IPS-11a (cell line): ENCODE measurements around the gene ACTL7B.
"Not testable (repeated sequence)": the region's sequence is repeated elsewhere in the genome, so short reads cannot be mapped to it uniquely, and the experiment has no call there.

Source experiments
- H3K4me3 ChIP-seq: one replicate; pipeline ENCODE4 v1.5.1; 2013; ENCODE audit warnings: low read depth, low read length, control low read depth

Gene ACTL7B, protein sequence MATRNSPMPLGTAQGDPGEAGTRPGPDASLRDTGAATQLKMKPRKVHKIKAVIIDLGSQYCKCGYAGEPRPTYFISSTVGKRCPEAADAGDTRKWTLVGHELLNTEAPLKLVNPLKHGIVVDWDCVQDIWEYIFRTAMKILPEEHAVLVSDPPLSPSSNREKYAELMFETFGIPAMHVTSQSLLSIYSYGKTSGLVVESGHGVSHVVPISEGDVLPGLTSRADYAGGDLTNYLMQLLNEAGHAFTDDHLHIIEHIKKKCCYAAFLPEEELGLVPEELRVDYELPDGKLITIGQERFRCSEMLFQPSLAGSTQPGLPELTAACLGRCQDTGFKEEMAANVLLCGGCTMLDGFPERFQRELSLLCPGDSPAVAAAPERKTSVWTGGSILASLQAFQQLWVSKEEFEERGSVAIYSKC

DNA sequence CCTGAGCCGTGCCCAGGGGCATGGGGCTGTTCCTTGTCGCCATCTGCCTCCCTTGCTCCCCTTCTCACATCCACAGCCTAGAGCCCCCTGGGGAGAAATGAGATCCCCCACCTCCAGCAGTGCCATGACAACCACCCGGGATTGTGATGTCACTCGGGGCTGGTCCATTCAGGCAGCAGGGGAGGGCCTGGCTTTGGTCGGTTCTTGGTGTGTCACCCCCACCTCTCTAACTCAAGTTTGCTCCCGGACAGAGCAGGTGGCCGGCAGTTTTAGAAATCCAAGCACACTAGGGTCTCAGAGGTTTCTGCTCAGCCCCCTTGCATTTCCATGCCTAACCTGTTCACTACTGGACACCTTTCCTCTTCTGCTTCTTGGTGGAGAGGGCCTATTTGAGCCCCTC lies at the start of gene ACTL7B:
Gene ACTL7B (minus strand): TSS at position 99 of the 400 bp plus-strand sequence. CDS start 56 bp downstream, at position 43.
- H3K4me3 ChIP-seq = no peak within 1 kb of the TSS

DNA sequence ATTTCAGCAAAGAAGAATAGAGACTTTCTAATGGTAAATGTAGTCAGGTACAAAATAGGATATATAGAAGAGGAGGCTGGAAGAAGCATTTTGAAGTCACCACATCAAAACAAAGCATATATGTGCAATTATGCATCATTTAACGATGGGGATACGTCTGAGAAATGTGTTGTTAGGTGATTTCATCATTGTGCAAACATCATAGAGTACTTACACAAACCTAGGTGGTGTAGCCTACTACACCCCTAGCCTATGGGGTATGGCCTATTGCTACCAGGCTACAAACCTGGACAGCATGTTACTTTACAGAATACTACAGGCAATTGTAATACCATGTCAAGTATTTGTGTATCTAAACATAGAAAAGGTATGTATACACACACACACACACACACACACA lies 49.7 kb upstream of the ACTL7B start:
- H3K4me3 ChIP-seq = no peak overlapping the region

DNA sequence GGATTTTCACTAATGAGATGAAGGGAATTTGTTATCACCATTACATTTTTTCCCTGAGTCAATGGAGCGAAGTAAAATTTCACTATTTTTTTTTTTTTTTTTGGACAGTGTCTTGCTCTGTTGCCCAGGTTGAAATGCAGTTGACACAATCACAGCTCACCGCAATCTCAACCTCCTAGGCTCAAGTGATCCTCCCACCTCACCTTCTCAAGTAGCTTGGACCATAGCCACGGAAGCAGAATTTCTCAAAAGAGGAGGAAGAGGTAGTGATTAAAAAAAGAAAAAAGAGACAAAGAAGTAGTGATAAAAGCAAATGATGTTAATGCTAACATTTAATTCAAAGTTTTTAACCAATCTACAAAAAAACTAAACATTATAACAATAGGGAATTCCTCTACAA lies 48.4 kb upstream of the ACTL7B start:
- H3K4me3 ChIP-seq = no peak overlapping the region

DNA sequence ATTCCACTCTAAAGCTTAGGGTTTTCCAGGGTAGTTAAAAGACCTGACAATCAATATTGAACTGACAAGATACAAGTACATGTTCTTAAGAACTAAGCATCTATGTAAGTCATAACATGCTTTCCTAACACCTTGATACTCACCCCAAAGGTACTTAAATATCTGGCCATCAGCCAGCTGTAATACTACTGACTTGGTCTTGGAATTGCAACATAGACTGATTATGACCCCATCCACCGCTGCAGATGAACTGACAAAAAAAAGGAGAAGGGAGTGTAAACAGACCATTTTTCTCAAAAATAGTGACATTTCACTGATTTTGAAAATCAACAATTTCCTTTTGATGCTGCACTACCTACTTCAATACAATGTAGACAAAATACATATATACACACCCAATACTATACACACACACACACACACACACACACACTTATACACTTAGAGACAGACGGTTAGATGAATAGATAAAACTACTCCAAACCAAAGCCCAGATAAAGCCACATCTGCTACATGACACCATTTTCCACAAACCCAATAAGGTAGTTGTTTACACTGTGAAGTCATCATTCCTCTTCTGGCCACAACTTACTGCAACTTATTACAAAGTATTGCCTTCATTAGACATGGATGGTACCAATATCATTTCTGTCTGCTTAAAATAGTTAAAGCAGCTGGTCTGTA lies 47.8 kb upstream of the ACTL7B start:
- no peak overlapping the region for H3K4me3 ChIP-seq

DNA sequence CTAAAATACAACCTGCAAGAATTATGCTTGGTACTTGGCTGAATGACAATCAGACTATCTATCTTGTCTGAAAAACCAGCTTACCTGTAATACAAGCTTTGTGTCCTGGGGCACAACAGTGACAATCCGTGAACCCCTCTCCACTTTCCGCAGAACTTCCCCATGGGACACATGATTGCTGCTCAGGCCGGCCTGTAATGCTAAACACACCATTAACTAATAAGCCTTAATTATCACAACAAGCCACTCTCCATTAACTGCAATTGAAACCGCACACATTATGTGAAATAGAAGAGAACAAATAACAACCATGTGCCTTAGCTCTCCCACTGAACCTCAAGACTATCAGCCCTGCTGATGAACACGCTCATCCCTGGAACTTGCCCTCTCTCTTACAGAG lies 44.4 kb upstream of the ACTL7B start:
- no peak overlapping the region for H3K4me3 ChIP-seq

DNA sequence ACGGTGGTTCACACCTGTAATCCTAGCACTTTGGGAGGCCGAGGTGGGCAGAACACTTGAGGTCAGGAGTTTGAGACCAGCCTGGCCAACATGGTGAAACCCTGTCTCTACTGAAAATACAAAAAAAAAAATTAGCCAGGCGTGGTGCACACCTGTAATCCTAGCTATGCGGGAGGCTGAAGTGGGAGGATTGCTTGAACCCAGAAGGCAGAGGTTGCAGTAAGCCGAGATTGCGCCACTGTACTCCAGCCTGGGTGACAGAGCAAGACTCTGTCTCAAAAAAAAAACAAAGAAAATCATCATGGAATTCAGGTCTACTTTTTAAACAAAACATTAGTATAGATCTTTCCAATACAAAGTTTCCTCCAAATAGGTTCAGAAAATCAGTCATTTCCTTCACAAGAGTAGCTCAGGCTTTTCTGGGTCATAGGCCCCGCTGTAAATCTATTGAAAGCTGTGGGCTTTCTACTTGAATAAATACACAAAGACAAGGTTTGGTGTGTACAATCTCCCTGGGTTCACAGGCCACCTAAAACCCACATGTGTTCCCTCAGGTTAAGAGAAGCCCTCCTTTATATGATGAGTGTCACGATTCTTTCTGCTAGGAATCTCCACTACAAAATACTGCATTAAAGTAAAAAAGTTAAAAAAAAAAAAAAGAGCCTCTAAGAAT lies 43.4 kb upstream of the ACTL7B start:
- H3K4me3 ChIP-seq = not testable (repeated sequence)

DNA sequence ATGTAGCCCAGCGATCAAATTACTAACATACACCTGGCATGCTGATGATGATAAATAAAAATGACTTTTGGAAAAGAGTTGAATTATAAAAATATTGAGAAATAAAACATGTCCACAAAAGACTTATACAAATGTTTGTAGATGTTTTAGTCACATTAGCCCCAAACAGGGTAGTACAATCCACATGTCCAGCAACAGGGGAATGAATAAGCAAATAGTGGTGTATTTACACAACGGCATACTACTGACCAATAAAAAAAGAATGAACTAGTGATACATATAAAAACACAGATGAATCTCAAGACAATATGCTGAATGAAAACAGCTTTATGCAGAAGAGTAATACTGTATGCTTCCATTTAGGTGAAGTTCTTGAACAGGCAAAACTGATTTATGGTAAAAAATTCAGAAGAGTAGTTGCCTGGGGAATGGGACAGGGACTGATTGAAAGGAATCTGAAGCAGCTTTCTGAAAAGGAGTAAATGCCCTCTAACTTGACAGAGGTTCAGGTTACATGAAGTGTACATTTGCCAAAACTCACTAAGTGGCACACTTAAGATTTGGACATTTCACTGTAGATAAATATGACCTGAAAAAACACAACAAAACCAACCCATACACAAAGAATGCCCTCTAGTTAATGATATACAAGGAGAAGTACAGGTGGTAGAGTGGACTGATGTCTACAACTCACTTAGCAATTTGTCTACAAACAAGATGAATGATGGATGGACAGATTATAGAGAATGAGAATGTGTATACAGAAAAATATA lies 41.7 kb upstream of the ACTL7B start:
- no peak overlapping the region for H3K4me3 ChIP-seq

DNA sequence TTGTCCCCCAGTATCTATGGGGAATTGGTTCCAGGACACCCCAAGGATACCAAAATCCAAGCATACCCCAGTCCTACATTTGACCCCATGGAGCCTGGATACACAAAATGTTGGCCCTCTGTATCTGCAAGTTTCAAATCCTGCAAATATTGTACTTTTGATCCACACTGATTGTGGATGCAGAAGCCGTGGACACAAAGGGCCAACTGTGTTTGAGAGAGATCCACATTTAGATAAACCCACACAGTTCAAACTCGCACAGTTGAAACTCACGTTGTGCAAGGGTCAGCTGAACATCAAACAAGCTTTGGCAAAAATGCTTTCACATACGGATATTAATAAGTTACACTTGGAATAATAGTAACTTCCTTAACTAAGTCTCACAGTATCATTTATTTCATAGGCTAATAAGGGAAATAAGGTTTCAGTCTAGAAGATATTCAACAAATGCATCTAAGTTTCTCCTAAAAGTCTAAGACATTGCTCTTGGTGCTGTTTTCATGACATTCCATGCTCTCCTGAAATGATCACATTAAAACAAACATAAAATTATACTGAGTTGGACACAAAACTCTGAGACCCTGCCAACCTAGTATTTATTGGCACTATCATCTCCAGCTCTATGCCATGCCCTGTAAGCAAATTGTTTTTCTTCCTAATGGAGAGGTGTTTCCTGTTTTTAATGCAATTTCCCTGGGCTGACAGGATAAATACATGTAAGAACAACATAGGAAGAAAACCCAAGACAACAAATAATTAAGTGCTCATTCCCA lies 38.6 kb upstream of the ACTL7B start:
- no peak overlapping the region for H3K4me3 ChIP-seq

DNA sequence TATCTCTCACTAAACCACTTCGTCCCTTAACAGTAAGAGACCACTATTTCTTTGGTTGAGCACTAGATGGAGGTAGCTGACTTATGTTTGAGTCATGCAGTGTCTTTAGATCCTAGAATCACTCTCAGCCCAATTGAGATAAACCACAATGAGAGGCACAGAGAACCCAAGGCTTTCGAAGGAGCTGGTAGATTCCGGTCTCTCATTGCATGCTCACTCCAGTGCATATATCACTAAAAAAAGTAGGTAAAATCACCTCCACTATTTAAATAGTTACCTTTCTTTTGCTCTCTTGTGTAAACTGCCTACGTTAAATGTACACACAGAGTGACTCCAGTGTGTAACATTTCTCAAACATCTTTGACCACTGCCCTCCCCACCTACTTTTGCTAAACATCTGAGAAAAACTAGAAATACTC lies 33.9 kb upstream of the ACTL7B start:
- no peak overlapping the region for H3K4me3 ChIP-seq

DNA sequence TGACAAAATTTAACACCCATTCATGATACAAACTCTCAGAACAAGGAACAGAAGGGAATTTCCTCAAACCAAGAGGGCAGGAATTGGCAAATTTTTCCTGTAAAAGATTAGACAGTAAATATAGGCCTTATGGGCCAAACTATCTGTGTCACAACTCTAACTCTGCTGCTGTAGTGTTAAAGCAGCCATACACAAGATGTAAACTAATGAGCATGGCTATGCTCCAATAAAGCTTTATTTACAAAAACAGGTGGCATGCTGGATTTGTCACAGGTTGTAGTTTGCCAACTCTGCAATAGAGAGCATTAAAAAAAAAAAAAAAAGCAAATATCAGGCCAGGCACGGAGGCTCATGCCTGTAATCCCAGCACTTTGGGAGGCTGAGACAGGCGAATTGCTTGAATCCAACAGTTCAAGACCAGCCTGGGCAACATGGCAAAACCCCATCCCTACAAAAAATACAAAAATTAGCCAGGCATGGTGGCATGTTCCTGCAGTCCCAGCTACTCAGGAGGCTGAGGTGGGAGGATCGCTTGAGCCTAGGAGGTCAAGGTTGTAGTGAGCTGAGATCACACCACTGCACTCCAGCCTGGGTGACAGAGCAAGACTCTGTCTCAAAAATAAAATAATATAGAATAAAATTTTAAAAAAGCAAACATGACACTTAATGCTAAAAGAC lies 30.9 kb upstream of the ACTL7B start:
- H3K4me3 ChIP-seq = not testable (repeated sequence)

DNA sequence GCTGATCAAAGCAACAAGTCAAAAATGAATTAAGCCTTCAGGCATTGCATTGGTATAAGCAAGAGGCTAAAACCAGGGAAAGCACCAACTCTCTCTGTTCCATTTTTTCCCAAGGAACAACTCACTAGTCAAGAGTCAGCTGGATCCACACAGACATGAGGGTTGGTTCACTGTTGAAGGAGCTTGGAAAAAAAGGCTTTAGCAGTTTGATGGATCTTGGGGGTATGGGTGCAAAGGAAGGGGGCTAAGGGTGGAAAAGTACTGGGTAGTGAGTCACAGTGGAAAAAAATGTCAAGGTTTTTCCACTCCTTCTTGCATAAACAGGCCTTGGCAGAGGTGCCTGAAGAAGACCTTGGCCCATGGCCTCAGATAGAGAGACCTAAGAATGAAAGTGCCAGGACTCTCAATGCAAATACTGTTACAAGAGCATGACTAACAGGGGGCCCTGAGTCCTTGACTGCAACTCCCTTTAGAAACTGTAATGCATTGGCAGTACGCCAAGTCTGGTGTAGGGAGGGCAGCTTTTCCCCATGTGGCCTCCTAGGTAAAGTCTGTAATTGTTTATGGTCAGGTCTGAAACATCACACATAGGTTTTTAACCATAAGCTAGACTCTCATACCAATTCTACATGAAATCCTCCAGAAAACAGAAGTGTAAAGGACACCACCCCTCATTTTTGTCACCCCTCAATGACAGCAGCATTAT lies 30.0 kb upstream of the ACTL7B start:
- H3K4me3 ChIP-seq = no peak overlapping the region

DNA sequence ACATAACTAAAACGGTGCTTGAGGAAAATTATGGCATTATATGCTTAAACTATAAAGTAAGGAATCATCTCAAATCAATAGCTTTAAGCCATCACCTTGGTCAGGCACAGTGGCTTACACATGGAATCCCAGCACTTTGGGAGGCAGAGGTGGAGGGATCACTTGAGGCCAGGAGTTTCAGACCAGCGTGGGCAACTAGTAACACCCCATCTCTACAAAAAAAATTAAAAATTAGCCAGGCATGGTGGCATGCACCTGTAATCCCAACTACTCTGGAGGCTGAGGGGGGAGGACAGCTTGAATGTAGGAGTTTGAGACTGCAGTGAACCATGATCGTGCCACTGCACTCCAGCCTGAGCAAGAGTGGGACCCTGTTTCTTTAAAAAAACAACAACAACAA lies 28.9 kb upstream of the ACTL7B start:
- H3K4me3 ChIP-seq = no peak overlapping the region

DNA sequence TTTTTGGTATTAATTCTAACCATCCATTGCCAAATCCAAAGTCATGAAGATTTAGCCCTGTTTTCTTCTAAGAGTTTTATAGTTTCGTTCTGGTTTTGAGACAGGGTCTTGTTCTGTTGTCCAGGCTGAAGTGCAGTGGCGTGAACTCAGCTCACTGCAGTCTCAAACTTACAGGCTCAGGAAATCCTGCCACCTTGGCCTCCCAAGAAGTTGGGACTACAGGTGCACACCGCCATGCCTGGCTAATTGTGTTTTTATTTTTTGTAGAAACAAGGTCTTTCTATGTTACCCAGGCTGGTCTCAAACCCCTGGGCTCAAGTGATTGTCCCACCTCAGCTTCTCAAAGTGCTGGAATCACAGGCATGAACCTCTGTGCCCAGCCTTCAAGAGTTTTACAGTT lies 27.3 kb upstream of the ACTL7B start:
- H3K4me3 ChIP-seq = no peak overlapping the region

DNA sequence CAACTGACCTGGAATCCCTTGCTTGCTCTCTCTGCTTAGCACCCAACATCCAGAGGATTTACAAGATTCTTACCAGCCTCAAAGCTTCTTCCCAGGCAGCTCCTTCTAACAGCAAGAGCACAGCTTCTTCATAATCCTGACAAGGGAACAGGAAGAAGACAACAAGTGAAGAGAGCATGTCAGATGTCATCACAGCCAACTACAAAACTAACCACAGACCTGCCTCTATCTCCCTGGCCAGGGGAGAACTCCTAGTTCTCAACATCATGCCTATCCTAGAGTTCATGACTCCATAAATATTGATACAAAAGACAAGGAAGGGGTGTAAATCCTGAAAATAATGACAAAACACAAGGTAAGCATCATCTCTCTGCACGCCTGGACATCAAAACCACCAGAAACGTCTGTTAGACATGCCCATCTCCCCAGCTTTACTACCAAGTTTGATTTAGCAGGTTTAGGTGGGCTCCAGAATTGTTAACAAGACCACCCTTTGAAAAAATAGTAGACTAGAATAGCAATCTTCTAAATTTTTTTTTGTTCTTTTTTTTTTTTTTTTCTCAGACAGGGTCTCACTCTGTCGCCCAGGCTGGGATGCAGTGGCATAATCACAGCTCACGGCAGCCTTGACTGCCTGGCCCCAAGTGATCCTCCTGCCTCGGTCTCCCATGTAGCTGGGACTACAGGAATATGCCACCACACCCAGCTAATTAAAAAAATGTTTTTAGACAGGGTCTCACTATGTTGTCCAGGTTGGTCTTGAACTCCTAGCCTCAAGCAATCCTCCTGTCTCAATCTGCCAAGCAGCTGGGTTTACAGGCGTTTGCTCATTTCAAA lies 26.5 kb upstream of the ACTL7B start:
- H3K4me3 ChIP-seq = no peak overlapping the region

DNA sequence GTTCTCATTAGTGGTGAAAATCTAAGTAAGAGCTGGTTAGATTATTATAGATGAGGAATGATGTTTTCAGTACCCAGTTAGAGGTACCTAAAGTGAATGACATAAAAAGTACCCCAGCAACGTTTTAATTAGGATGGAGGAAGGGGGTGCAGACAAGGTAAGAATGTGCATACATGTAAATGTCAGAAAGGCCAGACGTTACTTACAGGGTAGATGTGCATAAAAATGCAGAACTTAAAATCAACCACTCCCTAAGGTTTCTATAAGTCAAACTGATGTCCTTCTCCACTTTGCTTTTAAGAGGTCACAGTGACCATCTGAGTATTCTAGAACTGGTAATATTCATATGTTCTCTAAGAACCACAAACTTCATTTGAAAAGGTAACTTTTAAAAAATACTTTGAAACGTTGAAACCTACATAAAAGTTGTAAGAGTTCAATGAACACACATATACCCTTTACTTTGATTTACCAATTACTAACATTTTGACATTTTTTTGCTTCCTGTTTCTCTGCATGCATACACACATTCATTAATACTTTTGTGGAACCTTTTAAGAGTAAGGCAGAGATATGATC lies 25.0 kb upstream of the ACTL7B start:
- H3K4me3 ChIP-seq = no peak overlapping the region

DNA sequence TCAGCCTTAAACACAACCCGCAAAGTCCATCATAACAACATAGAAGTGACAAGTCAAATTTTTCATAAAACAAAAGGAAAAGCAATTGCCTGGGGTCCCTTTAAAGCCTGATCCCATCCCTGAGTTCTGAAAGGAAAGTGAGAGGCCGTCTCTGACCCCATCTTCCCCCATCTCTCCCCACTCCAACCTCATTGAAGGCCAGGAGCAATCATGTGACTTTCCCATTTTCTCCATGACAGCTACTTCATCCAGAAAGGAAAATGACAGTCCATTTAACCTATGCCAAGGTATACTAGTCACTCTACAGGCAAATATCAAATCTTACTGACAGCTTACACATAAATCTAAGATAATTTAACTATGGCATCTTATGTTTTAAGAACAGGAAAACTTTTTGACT lies 21.7 kb upstream of the ACTL7B start:
- no peak overlapping the region for H3K4me3 ChIP-seq

DNA sequence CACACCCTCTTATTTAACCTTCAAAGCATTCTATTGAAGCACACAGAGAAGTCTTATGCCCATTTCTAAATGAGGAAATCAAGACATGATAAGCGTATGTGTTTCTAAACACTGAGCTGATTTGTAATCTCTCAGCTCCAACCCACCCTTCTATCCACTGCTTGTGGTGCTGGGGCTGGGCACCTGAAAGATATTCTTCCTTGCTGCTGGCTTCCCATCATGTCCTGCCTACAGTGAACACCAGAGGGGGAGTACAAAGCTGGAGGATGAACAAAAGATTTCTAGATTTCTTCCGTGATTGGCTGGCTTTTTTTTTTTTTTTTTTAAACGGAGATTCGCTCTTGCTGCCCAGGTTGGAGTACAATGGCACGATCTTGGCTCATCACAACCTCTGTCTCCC lies 20.6 kb upstream of the ACTL7B start:
- H3K4me3 ChIP-seq = no peak overlapping the region
